ENCODE results near the gene OBP2B.

GRCh38 chr9:133255371-133256135 is 46.5 kb upstream of the OBP2B start:
- TF ChIP-seq CTCF (IDR thresholded peaks at IDR 0.05) (no peak), POLR2A (IDR thresholded peaks at IDR 0.05) (no peak)

All from testis (tissue), 2 donors.